K562 (cell line): ENCODE results near the gene NRTN. TPM values are rescaled to one million over a fixed set of nuclear protein-coding genes. Genes with fewer than 3 reads are reported as not detected.

ENCODE experiments used
- ATAC-seq: fragments of 200-7000 bp; cut with Tn5 transposase; 3 replicates; pipeline ENCODE4 v1.9.1; 2020; ENCODE audit warnings: moderate library complexity
- BruUV-seq: library from RNA; stranded (reverse); fragments of 400-500 nt; replicated peaks from 2 replicates; lab custom pipeline; 2021; lab: Mats Ljungman, UMichigan
- CTCF ChIA-PET: fragments of 300-600 bp; formaldehyde crosslinking; extraction: SDS; loops from one replicate; lab custom pipeline; 2021; ENCODE audit warnings: low intra/inter-chr PET ratio; lab: Yijun Ruan, JAX
- POLR2A ChIA-PET: fragments of 300-600, 350-650 bp; sonication (Branson Sonifier 250); formaldehyde crosslinking; extraction: SDS; loops from one replicate; lab custom pipeline; 2021; ENCODE audit warnings: antibody characterized with exemption, inconsistent platforms; lab: Yijun Ruan, JAX
- DNase-seq, 4 experiments: peaks; one replicate each; pipeline versions ENCODE4 v3.0.0 to v3.0.0-alpha.2; 2011 to 2018; ENCODE audit warnings: low spot score in 3 of 4, mixed read lengths in 3 of 4; ENCODE audit errors: extremely low read depth in 1 of 4
- FAIRE-seq: peaks from 2 replicates; lab custom pipeline; 2011; peaks lifted over from hg19 to GRCh38; lab: Jason Lieb, UNC
- H2AFZ ChIP-seq: 2 replicates; pipeline ENCODE4 v1.6.0; 2011; ENCODE audit warnings: low read depth, low read length, control low read depth, inconsistent platforms
- H3K27ac ChIP-seq: fragments of 200-600 bp; 3 replicates; pipeline ENCODE4 v1.8.0; 2011; ENCODE audit warnings: low read depth, mild to moderate bottlenecking, control low read depth, inconsistent platforms, low read length, moderate library complexity, mixed read lengths; ENCODE audit errors: extremely low read depth
- H3K27me3 ChIP-seq, 2 experiments: fragments of 300-600 bp in 1 of 2; 2 replicates in 1 of 2; 3 replicates in 1 of 2; pipeline versions ENCODE4 v1.6.0 to v1.8.0; 2011; ENCODE audit warnings: inconsistent platforms in 2 of 2, low read length in 2 of 2, mild to moderate bottlenecking in 1 of 2, mixed read lengths in 1 of 2, moderate library complexity in 1 of 2; ENCODE audit not compliant: control insufficient read depth in 2 of 2, insufficient read depth in 2 of 2
- H3K36me3 ChIP-seq: fragments of 300-600 bp; 3 replicates; pipeline ENCODE4 v1.8.0; 2011; ENCODE audit warnings: mild to moderate bottlenecking, low read length, inconsistent platforms; ENCODE audit not compliant: control insufficient read depth, insufficient read depth
- H3K4me1 ChIP-seq, 2 experiments: fragments of 200-600 bp in 1 of 2; replicated peaks in 1 of 2; 2 replicates in 1 of 2; 3 replicates in 1 of 2; pipeline versions ENCODE4 v1.5.1 to v1.8.0; 2011; ENCODE audit warnings: inconsistent platforms in 2 of 2, low read length in 2 of 2, mild to moderate bottlenecking in 1 of 2, mixed read lengths in 1 of 2, moderate library complexity in 1 of 2; ENCODE audit not compliant: control insufficient read depth in 2 of 2, insufficient read depth in 2 of 2
- H3K4me2 ChIP-seq: 2 replicates; pipeline ENCODE4 v1.6.1; 2011; ENCODE audit warnings: low read length, control low read depth, inconsistent platforms, mixed read lengths; ENCODE audit not compliant: insufficient read depth
- H3K4me3 ChIP-seq: fragments of 200-600 bp; sonication (generic), shearing (Covaris generic); 2 replicates; pipeline ENCODE4 v1.5.1; 2016; ENCODE audit warnings: control low read depth, inconsistent platforms
- H3K79me2 ChIP-seq: fragments of 200-600 bp; 3 replicates; pipeline ENCODE4 v1.8.0; 2011; ENCODE audit warnings: low read length, inconsistent platforms; ENCODE audit not compliant: control insufficient read depth, insufficient read depth
- H3K9ac ChIP-seq, 2 experiments: 2 replicates each; pipeline versions ENCODE4 v1.6.0 to v1.6.1; 2011; ENCODE audit warnings: low read depth in 2 of 2, low read length in 2 of 2, control low read depth in 1 of 2, inconsistent platforms in 1 of 2, mild to moderate bottlenecking in 1 of 2, mixed read lengths in 1 of 2; ENCODE audit not compliant: insufficient read depth in 1 of 2
- H3K9me1 ChIP-seq: one replicate; pipeline ENCODE4 v1.6.0; 2011; ENCODE audit warnings: inconsistent platforms, mild to moderate bottlenecking, low read length, moderate library complexity; ENCODE audit not compliant: control insufficient read depth, insufficient read depth
- H3K9me3 ChIP-seq: replicated peaks from 2 replicates; pipeline ENCODE4 v1.5.1; 2011; ENCODE audit warnings: low read depth, low read length, inconsistent platforms; ENCODE audit not compliant: control insufficient read depth, insufficient read depth
- H4K20me1 ChIP-seq: replicated peaks from 2 replicates; pipeline ENCODE4 v1.6.1; 2011; ENCODE audit warnings: low read length, inconsistent platforms, mixed read lengths; ENCODE audit not compliant: control insufficient read depth, insufficient read depth
- ARID2 ChIP-seq: fragments of 450-650 bp; IDR thresholded peaks from 2 replicates; pipeline ENCODE4 v1.6.1; 2017; ENCODE audit warnings: antibody characterized with exemption, mild to moderate bottlenecking
- CREBBP ChIP-seq: IDR thresholded peaks from one replicate; pipeline ENCODE4 v1.6.1; 2012; ENCODE audit warnings: low read depth, mild to moderate bottlenecking, control low read depth, inconsistent platforms, low read length
- KDM5B ChIP-seq: fragments of 200-600 bp; sonication (generic); IDR thresholded peaks from 2 replicates; pipeline ENCODE4 v1.6.1; 2012; ENCODE audit warnings: low read depth, mild to moderate bottlenecking, moderate library complexity, low read length, control low read depth, inconsistent platforms; ENCODE audit not compliant: insufficient replicate concordance
- MYNN ChIP-seq, 2 experiments: sonication (generic); formaldehyde crosslinking in 1 of 2; IDR thresholded peaks; 2 replicates each; pipeline versions ENCODE4 v1.5.0 to v1.6.1; 2016 to 2020; ENCODE audit warnings: antibody characterized with exemption in 1 of 2, missing genetic modification reagents in 1 of 2
- SAP30 ChIP-seq: fragments of 200-600 bp; sonication (generic); IDR thresholded peaks from 2 replicates; pipeline ENCODE4 v1.6.1; 2012; ENCODE audit warnings: borderline replicate concordance, low read depth, mild to moderate bottlenecking, moderate library complexity, low read length, control low read depth, inconsistent platforms; ENCODE audit not compliant: insufficient read depth, poor library complexity, severe bottlenecking
- SIRT6 ChIP-seq: IDR thresholded peaks from one replicate; pipeline ENCODE4 v1.6.1; 2012; ENCODE audit warnings: low read depth, mild to moderate bottlenecking, control low read depth, inconsistent platforms, low read length, moderate library complexity
- ZBTB7A ChIP-seq: IDR thresholded peaks from 2 replicates; pipeline ENCODE4 v1.6.1; 2011; ENCODE audit warnings: low read depth, mild to moderate bottlenecking, low read length, moderate library complexity, borderline replicate concordance; ENCODE audit not compliant: control insufficient read depth
- ZNF23 ChIP-seq: fragments of 250-450 bp; sonication (Bioruptor Pico); IDR thresholded peaks from 2 replicates; pipeline ENCODE4 v1.4.0; 2020; ENCODE audit warnings: mild to moderate bottlenecking
- ZNF76 ChIP-seq: fragments of 250-450 bp; sonication (Bioruptor Pico); IDR thresholded peaks from 2 replicates; pipeline ENCODE4 v1.4.0; 2020; ENCODE audit warnings: mild to moderate bottlenecking, moderate library complexity, borderline replicate concordance
- WGBS: fragments of 100-300 bp; shearing (Covaris generic); methylation state at CpG from one replicate; pipeline ENCODE4 v1.1.6; 2016; ENCODE audit warnings: low coverage, mixed read lengths; ENCODE audit not compliant: insufficient coverage; ENCODE audit errors: missing lambda C conversion rate; 5-methylcytosine and 5-hydroxymethylcytosine counted together
- in situ Hi-C: fragments of 300-500 bp; cut with MboI; formaldehyde crosslinking; loops from 4 replicates; pipeline ENCODE4 v1.15.0; 2018; ENCODE audit warnings: inconsistent platforms, mixed read lengths
- intact Hi-C: fragments of 100-400 bp; cut with micrococcal nuclease; formaldehyde crosslinking; loops from 2 replicates; pipeline ENCODE4 v1.14.2; 2022
- polyA plus RNA-seq, 8 experiments: library from polyadenylated mRNA; depleted of rRNA in 4 of 8; stranded (reverse) in 5 of 8; unstranded in 3 of 8; fragments of >200 nt; fragmentation: Nextera tagmentation in 2 of 8; fragmentation: Illumina TruSeq in 1 of 8; extraction: Ambion mirVana in 2 of 8; extraction: Trizol in 1 of 8; gene quantifications; 2 replicates each; pipeline versions ENCODE4 v1.2.1 to v1.2.3, GENCODE V29; 2011 to 2014; ENCODE audit warnings: inconsistent platforms in 1 of 8, missing spikeins in 1 of 8
- total RNA-seq, 7 experiments: library from RNA; depleted of rRNA in 6 of 7; stranded (reverse); fragments of >200 nt in 6 of 7; fragmentation: Illumina TruSeq in 2 of 7; extraction: Trizol in 2 of 7; gene quantifications; 2 replicates each; pipeline versions ENCODE4 v1.2.1 to v1.2.3, GENCODE V29; 2011 to 2021; ENCODE audit warnings: low replicate concordance in 1 of 7
- TF ChIP-seq, protein P1 (sequence below): fragments of 450-650 bp; formaldehyde crosslinking; IDR thresholded peaks from 2 replicates; pipeline ENCODE4 v1.4.0; 2020; ENCODE audit warnings: mild to moderate bottlenecking
- TF ChIP-seq, protein P2 (sequence below): IDR thresholded peaks from 2 replicates; pipeline ENCODE4 v1.6.1; 2011; ENCODE audit warnings: borderline replicate concordance, low read depth, mild to moderate bottlenecking, moderate library complexity, low read length; ENCODE audit not compliant: insufficient read depth, poor library complexity, severe bottlenecking
- TF ChIP-seq, protein P3 (sequence below): fragments of 450-650 bp; formaldehyde crosslinking; IDR thresholded peaks from 2 replicates; pipeline ENCODE4 v1.4.0; 2020; ENCODE audit warnings: mild to moderate bottlenecking, moderate library complexity
- TF ChIP-seq, protein P4 (sequence below): IDR thresholded peaks from 2 replicates; pipeline ENCODE4 v1.6.1; 2011; ENCODE audit not compliant: insufficient read length; ENCODE audit errors: extremely low read depth

The NRTN gene
- total and polyA plus RNA-seq, 9 of the 15 experiments (the other 6 are each of a cell fraction or from before 2014, with no cell fraction given), result 0.62 to 8.1 (median 1.6) TPM; not detected in 2

DNA sequence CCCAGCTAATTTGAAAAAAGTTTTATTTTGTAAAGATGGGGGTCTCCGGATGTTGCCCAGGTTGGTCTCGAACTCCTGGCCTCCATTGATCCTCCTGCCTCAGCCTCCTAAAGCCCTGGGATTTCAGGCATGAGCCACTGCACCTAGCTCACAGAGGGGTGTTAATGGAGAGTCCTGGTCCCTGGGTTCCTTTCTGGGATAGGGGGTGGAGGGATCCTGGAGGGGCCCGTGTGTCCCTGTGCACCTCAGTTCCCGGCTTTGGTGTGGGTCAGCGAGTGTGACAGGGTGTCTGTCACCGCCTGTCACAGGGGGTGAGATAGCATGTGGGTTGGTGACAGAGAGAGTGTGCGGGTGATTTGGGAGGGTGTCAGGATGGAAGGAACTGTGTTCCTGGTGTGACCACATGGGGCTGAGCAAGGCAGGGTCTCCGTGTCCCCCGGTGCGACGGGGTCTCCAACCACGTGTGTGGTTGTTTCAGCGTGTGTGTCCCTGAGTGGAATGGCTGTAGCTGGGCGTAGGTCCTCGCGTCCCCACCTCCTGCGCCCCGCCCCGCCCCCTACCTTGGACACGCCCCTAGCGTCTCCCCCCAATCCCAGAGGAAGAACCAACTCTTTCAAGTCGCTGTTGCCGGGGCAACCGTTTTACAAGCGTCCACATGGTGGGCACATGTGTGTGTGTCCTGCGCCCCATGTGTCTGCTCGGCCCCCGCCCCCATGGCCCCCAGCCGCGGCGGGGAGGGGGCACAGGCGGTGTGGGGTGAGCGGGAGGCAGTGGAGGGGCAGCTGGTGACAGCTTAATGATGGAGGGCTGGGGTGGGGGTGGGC, 2.9 kb upstream of the NRTN start:
- H3K79me2 ChIP-seq, result no peaks in the 10 kb centered on the region
- H3K36me3 ChIP-seq, result no peaks in the 10 kb centered on the region
- 0 out of 2 replicates have a peak, but pooled peaks cover 11% of the 10 kb centered on the region for H4K20me1 ChIP-seq
- H3K4me3 ChIP-seq, result no peak overlapping the region
- in situ Hi-C loops, result loop anchor here (5.0 kb wide), 2 partner anchors 90 to 220 kb away; no protein-coding TSS in a partner anchor
- peak overlapping the region; percentile 91 for H2AFZ ChIP-seq
- POLR2A ChIA-PET, result interaction anchor here (0.6 kb wide), 1 partner anchor 182 kb away, joined by 3 read pairs; no protein-coding TSS in a partner anchor
- FAIRE-seq, result peak; percentile 49
- 9% methylated on average over 21 of the region's 33 CpGs for WGBS
- peak; percentile 6; the same call in 2 of the 3 replicates for ATAC-seq
- no TSS peak for BruUV-seq
- no peaks in the 10 kb centered on the region for H3K9me1 ChIP-seq
- CTCF ChIA-PET, result no interaction called here
- peak; percentile 75 to 88 (median 76) for DNase-seq
- no peaks in the 10 kb centered on the region for H3K27me3 ChIP-seq
- H3K27ac ChIP-seq, result no peak overlapping the region
- H3K4me1 ChIP-seq, result peaks cover 36 to 83% of the 10 kb centered on the region in 2 experiments
- no peaks in the 10 kb centered on the region for H3K9me3 ChIP-seq
- intact Hi-C loops, result loop anchor here (5.0 to 10.0 kb wide), 2 partner anchors 183 to 220 kb away; no protein-coding TSS in a partner anchor
- H3K4me2 ChIP-seq, result peak overlapping the region; percentile 70
- H3K9ac ChIP-seq, result peak overlapping the region in 1 of 2 experiments; percentile 86; a peak in 2 of 4 replicates
- TF ChIP-seq, protein P1, sequence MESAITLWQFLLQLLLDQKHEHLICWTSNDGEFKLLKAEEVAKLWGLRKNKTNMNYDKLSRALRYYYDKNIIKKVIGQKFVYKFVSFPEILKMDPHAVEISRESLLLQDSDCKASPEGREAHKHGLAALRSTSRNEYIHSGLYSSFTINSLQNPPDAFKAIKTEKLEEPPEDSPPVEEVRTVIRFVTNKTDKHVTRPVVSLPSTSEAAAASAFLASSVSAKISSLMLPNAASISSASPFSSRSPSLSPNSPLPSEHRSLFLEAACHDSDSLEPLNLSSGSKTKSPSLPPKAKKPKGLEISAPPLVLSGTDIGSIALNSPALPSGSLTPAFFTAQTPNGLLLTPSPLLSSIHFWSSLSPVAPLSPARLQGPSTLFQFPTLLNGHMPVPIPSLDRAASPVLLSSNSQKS (CRISPR knock-in tag), result no peak
- no peak for TF ChIP-seq CREBBP
- TF ChIP-seq ZNF23 (CRISPR knock-in tag), result no peak
- no peak for TF ChIP-seq ARID2
- peak; percentile 66 for TF ChIP-seq ZBTB7A
- TF ChIP-seq KDM5B, result no peak
- TF ChIP-seq SIRT6, result no peak
- no peak for TF ChIP-seq ZNF76 (CRISPR knock-in tag)
- TF ChIP-seq, protein P2, sequence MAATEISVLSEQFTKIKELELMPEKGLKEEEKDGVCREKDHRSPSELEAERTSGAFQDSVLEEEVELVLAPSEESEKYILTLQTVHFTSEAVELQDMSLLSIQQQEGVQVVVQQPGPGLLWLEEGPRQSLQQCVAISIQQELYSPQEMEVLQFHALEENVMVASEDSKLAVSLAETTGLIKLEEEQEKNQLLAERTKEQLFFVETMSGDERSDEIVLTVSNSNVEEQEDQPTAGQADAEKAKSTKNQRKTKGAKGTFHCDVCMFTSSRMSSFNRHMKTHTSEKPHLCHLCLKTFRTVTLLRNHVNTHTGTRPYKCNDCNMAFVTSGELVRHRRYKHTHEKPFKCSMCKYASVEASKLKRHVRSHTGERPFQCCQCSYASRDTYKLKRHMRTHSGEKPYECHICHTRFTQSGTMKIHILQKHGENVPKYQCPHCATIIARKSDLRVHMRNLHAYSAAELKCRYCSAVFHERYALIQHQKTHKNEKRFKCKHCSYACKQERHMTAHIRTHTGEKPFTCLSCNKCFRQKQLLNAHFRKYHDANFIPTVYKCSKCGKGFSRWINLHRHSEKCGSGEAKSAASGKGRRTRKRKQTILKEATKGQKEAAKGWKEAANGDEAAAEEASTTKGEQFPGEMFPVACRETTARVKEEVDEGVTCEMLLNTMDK, result no peak
- TF ChIP-seq, protein P3, sequence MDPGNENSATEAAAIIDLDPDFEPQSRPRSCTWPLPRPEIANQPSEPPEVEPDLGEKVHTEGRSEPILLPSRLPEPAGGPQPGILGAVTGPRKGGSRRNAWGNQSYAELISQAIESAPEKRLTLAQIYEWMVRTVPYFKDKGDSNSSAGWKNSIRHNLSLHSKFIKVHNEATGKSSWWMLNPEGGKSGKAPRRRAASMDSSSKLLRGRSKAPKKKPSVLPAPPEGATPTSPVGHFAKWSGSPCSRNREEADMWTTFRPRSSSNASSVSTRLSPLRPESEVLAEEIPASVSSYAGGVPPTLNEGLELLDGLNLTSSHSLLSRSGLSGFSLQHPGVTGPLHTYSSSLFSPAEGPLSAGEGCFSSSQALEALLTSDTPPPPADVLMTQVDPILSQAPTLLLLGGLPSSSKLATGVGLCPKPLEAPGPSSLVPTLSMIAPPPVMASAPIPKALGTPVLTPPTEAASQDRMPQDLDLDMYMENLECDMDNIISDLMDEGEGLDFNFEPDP, result no peak
- TF ChIP-seq SAP30, result peak; percentile 26
- no peak for TF ChIP-seq MYNN (IDR thresholded peaks at IDR 0.05)
- no peak for TF ChIP-seq MYNN (CRISPR knock-in tag; IDR thresholded peaks at IDR 0.05)
- TF ChIP-seq, protein P4, sequence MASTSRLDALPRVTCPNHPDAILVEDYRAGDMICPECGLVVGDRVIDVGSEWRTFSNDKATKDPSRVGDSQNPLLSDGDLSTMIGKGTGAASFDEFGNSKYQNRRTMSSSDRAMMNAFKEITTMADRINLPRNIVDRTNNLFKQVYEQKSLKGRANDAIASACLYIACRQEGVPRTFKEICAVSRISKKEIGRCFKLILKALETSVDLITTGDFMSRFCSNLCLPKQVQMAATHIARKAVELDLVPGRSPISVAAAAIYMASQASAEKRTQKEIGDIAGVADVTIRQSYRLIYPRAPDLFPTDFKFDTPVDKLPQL, result no peak
